Mesenchymal stem cell (in vitro differentiated cells and primary cell): ENCODE measurements around the gene ABCB1. TPM values are rescaled to one million over a fixed set of nuclear protein-coding genes. Genes with fewer than 3 reads are reported as not detected.

Experiments used
- DNase-seq: peaks from one replicate; pipeline ENCODE4 v3.0.0-alpha.2; 2013
- H2AFZ ChIP-seq: one replicate; pipeline ENCODE4 v1.6.1; 2013; ENCODE audit warnings: low read depth, mild to moderate bottlenecking, control low read depth, inconsistent platforms, low read length, moderate library complexity
- H2AK5ac ChIP-seq: 2 replicates; pipeline ENCODE4 v1.6.1; 2013; ENCODE audit warnings: low read length, moderate library complexity, mild to moderate bottlenecking, inconsistent platforms; ENCODE audit not compliant: severe bottlenecking
- H2BK120ac ChIP-seq: one replicate; pipeline ENCODE4 v1.6.1; 2013; ENCODE audit warnings: low read depth, mild to moderate bottlenecking, inconsistent platforms, low read length, moderate library complexity
- H2BK12ac ChIP-seq, 2 experiments: one replicate each; pipeline ENCODE4 v1.6.1; 2013; ENCODE audit warnings: inconsistent platforms in 2 of 2, low read length in 2 of 2, mild to moderate bottlenecking in 2 of 2, moderate library complexity in 2 of 2, control low read depth in 1 of 2
- H2BK15ac ChIP-seq: one replicate; pipeline ENCODE4 v1.6.1; 2013; ENCODE audit warnings: mild to moderate bottlenecking, low read depth, inconsistent platforms; ENCODE audit not compliant: poor library complexity, severe bottlenecking
- H2BK5ac ChIP-seq: 2 replicates; pipeline ENCODE4 v1.6.1; 2013; ENCODE audit warnings: low read depth, mild to moderate bottlenecking, low read length, control low read depth, inconsistent platforms; ENCODE audit not compliant: poor library complexity, severe bottlenecking
- H3K14ac ChIP-seq, 2 experiments: one replicate each; pipeline ENCODE4 v1.6.1; 2013; ENCODE audit warnings: inconsistent platforms in 2 of 2, low read length in 2 of 2, control low read depth in 1 of 2, mild to moderate bottlenecking in 1 of 2, moderate library complexity in 1 of 2
- H3K18ac ChIP-seq, 2 experiments: one replicate each; pipeline ENCODE4 v1.6.1; 2013; ENCODE audit warnings: inconsistent platforms in 2 of 2, low read length in 2 of 2, control low read depth in 1 of 2, low read depth in 1 of 2, mild to moderate bottlenecking in 1 of 2
- H3K23ac ChIP-seq, 2 experiments: one replicate each; pipeline ENCODE4 v1.6.1; 2013; ENCODE audit warnings: inconsistent platforms in 2 of 2, low read length in 2 of 2, mild to moderate bottlenecking in 2 of 2, moderate library complexity in 2 of 2, control low read depth in 1 of 2
- H3K27ac ChIP-seq: 2 replicates; pipeline ENCODE4 v1.5.1; 2013; ENCODE audit warnings: mild to moderate bottlenecking, moderate library complexity, low read length, control low read depth, inconsistent platforms; ENCODE audit not compliant: poor library complexity, severe bottlenecking
- H3K27me3 ChIP-seq, 2 experiments: 2 replicates each; pipeline versions ENCODE4 v1.6.1 to v1.7.0; 2013; ENCODE audit warnings: low read length in 2 of 2, mild to moderate bottlenecking in 2 of 2, moderate library complexity in 2 of 2, control low read depth in 1 of 2, inconsistent platforms in 1 of 2; ENCODE audit not compliant: control insufficient read depth in 1 of 2, insufficient read depth in 1 of 2
- H3K36me3 ChIP-seq, 2 experiments: 2 replicates each; pipeline versions ENCODE4 v1.6.1 to v1.7.0; 2013; ENCODE audit warnings: low read length in 2 of 2, control low read depth in 1 of 2, inconsistent platforms in 1 of 2, low read depth in 1 of 2, mild to moderate bottlenecking in 1 of 2; ENCODE audit not compliant: insufficient read depth in 2 of 2, control insufficient read depth in 1 of 2
- H3K4ac ChIP-seq, 2 experiments: one replicate each; pipeline ENCODE4 v1.6.1; 2013; ENCODE audit warnings: inconsistent platforms in 2 of 2, low read length in 2 of 2, mild to moderate bottlenecking in 2 of 2, moderate library complexity in 2 of 2, control low read depth in 1 of 2, low read depth in 1 of 2
- H3K4me1 ChIP-seq: 2 replicates; pipeline ENCODE4 v1.6.1; 2013; ENCODE audit warnings: low read depth, low read length, control low read depth; ENCODE audit not compliant: control insufficient read depth, insufficient read depth
- H3K4me2 ChIP-seq: 2 replicates; pipeline ENCODE4 v1.6.1; 2013; ENCODE audit warnings: low read length, mild to moderate bottlenecking, inconsistent platforms; ENCODE audit not compliant: poor library complexity, severe bottlenecking
- H3K4me3 ChIP-seq, 2 experiments: 2 replicates each; pipeline versions ENCODE4 v1.5.1 to v1.7.0; 2013; ENCODE audit warnings: low read length in 2 of 2, mild to moderate bottlenecking in 2 of 2, control low read depth in 1 of 2, low read depth in 1 of 2; ENCODE audit not compliant: insufficient read depth in 1 of 2
- H3K79me1 ChIP-seq: replicated peaks from 2 replicates; pipeline ENCODE4 v1.6.1; 2013; ENCODE audit warnings: mild to moderate bottlenecking, control low read depth, low read length, inconsistent platforms; ENCODE audit not compliant: poor library complexity, severe bottlenecking
- H3K9ac ChIP-seq: 2 replicates; pipeline ENCODE4 v1.7.0; 2013; ENCODE audit warnings: mild to moderate bottlenecking, low read length, moderate library complexity
- H3K9me3 ChIP-seq: 2 replicates; pipeline ENCODE4 v1.7.0; 2013; ENCODE audit warnings: mild to moderate bottlenecking, low read length; ENCODE audit not compliant: control insufficient read depth
- H4K8ac ChIP-seq: one replicate; pipeline ENCODE4 v1.6.1; 2013; ENCODE audit warnings: inconsistent platforms, mild to moderate bottlenecking, low read length, moderate library complexity
- H4K91ac ChIP-seq: one replicate; pipeline ENCODE4 v1.6.1; 2013; ENCODE audit warnings: mild to moderate bottlenecking, low read length, inconsistent platforms
- WGBS: methylation state at CpG from one replicate; pipeline ENCODE4 v1.1.7; 2013; ENCODE audit warnings: mixed read lengths; 5-methylcytosine and 5-hydroxymethylcytosine counted together
- polyA plus RNA-seq, 2 experiments: library from polyadenylated mRNA; stranded (reverse); fragments of 200-250 nt; gene quantifications; one replicate each; pipeline ENCODE4 v1.2.3, GENCODE V29; 2013

ABCB1 gene
- polyA plus RNA-seq (2013, experiment 1 of 2), result 4.6 TPM
- 4.4 TPM for polyA plus RNA-seq (2013, experiment 2 of 2)

DNA sequence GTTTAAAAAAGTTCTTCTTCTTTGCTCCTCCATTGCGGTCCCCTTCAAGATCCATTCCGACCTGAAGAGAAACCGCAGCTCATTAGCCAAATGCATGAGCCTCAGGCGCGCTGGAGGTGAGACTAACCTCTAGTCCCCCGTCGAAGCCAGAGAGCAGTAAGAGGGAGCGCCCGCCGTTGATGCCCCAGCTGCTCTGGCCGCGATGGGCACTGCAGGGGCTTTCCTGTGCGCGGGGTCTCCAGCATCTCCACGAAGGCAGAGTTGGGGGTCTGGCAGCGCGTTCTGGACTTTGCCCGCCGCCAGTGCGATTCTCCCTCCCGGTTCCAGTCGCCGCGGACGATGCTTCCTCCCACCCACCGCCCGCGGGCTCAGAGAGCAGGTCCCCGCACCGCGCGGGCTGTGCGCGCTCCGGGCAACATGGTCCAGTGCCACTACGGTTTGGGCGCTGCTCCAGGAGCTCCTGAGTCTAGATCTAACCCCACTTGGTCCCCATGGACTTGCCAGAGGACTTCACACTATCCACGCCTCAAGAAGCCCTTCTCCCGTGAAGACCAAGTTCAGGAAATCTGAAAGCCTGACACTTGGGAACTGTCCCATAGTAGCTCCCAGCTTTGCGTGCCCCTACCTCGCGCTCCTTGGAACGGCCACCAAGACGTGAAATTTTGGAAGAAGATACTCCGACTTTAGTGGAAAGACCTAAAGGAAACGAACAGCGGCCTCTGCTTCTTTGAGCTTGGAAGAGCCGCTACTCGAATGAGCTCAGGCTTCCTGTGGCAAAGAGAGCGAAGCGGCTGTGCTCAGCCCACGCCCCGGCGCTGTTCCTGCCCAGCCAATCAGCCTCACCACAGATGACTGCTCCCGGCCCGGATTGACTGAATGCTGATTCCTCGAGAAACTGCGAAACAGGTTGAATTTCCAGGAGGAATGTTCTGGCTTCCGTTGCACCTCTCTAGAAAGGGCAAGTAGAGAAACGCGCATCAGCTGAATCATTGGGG, at the start of gene ABCB1:
Gene ABCB1, minus strand, starts transcription at position 755 of the 995 bp plus-strand sequence. Its CDS starts 700 bp downstream, at position 55.
- Histone ChIP-seq H3K4ac (no peak within 1 kb of the TSS), H3K18ac (no peak within 1 kb of the TSS), H3K14ac (no peak within 1 kb of the TSS), H3K4me3 (peak within 1 kb of the TSS; percentile 60 to 86), H2BK5ac (no peak within 1 kb of the TSS), H2BK120ac (no peak within 1 kb of the TSS), H3K36me3 (no peaks in the 10 kb centered on the region), H2AFZ (peak within 1 kb of the TSS; percentile 44), H2BK12ac (no peak within 1 kb of the TSS), H3K4me1 (peaks cover 4% of the 10 kb centered on the region), H3K9me3 (no peaks in the 10 kb centered on the region), H3K9ac (peak within 1 kb of the TSS; percentile 73), H3K79me1 (no peaks in the 10 kb centered on the region), H3K23ac (no peak within 1 kb of the TSS), H3K27ac (no peak within 1 kb of the TSS), H3K27me3 (peaks cover 0 to 40% of the 10 kb centered on the region in 2 experiments), H2BK15ac (no peak within 1 kb of the TSS), H3K4me2 (peak within 1 kb of the TSS; percentile 84), H4K91ac (peak within 1 kb of the TSS; percentile 34), H2AK5ac (no peak within 1 kb of the TSS), H4K8ac (no peak within 1 kb of the TSS)
- DNase-seq, result peak; percentile 56
- WGBS, result 4% methylated on average over 57 of the region's 61 CpGs

DNA sequence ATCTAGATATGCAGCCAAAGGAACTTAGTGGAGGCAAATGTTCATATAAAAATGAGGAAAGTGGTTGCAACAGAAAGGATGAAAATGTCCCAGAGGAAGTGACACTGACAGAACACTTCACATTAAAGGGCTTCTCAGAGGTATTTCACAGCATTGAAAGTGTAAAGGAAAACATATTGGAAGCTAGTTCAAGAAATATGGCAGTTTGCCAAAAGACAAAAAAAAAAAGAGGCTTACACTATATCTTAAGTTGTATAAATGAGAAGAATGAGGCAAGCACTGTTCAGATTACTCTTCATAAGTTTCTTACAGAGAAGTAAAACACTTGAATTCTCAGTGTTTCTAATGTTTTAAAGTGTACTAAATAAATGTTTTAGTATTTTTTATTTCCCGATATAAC, 47.6 kb upstream of the ABCB1 start:
- Histone ChIP-seq H2BK5ac (no peak overlapping the region), H2AK5ac (no peak overlapping the region), H3K4me2 (no peak overlapping the region), H3K4me3 (no peak overlapping the region), H3K36me3 (no peaks in the 10 kb centered on the region), H2BK15ac (no peak overlapping the region), H3K4me1 (no peaks in the 10 kb centered on the region), H2BK120ac (no peak overlapping the region), H4K8ac (no peak overlapping the region), H3K4ac (no peak overlapping the region), H3K23ac (no peak overlapping the region), H3K79me1 (no peaks in the 10 kb centered on the region), H3K9ac (no peak overlapping the region), H3K27ac (no peak overlapping the region), H3K18ac (no peak overlapping the region), H2BK12ac (no peak overlapping the region), H3K14ac (no peak overlapping the region), H2AFZ (no peak overlapping the region), H3K27me3 (no peaks in the 10 kb centered on the region), H3K9me3 (no peaks in the 10 kb centered on the region), H4K91ac (no peak overlapping the region)
- no peak for DNase-seq
- no CpG with 5 or more reads among the region's 1 CpG for WGBS

DNA sequence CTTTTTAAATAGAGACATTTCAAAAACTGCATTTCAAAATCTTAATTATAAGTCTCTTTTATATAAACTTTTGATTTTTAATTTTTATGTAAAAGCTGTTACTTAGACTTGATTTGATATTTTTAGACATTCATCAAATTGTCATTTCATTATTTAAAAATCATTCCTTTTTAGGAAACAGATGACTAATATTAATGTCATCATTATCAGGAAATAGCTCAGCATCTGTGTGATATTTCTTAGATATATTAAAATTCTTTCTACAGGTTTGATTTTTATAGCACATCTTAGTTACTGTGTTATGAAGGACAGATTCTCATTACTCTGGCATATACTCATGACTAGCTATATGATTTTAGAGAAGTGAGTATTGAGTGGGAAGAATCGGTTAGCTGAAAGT, 44.8 kb upstream of the ABCB1 start:
- H4K8ac ChIP-seq, result no peak overlapping the region
- WGBS, result 83% methylated on average over 1 of the region's 1 CpG
- H3K4me1 ChIP-seq, result no peaks in the 10 kb centered on the region
- no peaks in the 10 kb centered on the region for H3K79me1 ChIP-seq
- no peaks in the 10 kb centered on the region for H3K27me3 ChIP-seq
- no peak overlapping the region for H2AK5ac ChIP-seq
- no peak overlapping the region for H4K91ac ChIP-seq
- no peak overlapping the region for H2AFZ ChIP-seq
- H3K18ac ChIP-seq, result no peak overlapping the region
- no peaks in the 10 kb centered on the region for H3K36me3 ChIP-seq
- no peak overlapping the region for H2BK12ac ChIP-seq
- H3K9ac ChIP-seq, result no peak overlapping the region
- no peak overlapping the region for H3K14ac ChIP-seq
- DNase-seq, result no peak
- H2BK5ac ChIP-seq, result no peak overlapping the region
- H3K9me3 ChIP-seq, result no peaks in the 10 kb centered on the region
- no peak overlapping the region for H2BK15ac ChIP-seq
- no peak overlapping the region for H3K23ac ChIP-seq
- H3K4ac ChIP-seq, result no peak overlapping the region
- no peak overlapping the region for H3K4me2 ChIP-seq
- no peak overlapping the region for H2BK120ac ChIP-seq
- no peak overlapping the region for H3K4me3 ChIP-seq
- H3K27ac ChIP-seq, result no peak overlapping the region

DNA sequence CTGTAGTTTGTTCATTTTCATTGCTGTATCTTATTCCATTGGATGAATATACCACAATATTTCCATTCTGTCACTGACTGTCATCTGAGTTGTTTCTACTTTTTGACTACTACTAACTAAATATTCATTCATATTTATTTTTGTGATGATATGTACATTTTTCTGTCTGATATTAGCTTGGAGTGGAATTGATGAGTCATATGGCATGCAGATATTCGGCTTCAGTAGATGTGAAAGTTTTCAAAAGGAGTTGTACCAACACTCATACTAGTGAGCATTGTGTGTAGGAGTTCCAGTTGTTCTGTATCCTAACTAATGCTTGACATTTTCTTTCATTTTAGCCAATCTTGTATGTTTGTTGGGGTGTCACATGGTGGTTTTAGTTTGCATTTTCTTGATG, 35.2 kb upstream of the ABCB1 start:
- H2BK15ac ChIP-seq, result no peak overlapping the region
- no peak overlapping the region for H4K91ac ChIP-seq
- H3K9me3 ChIP-seq, result no peaks in the 10 kb centered on the region
- H3K4ac ChIP-seq, result no peak overlapping the region
- H3K23ac ChIP-seq, result no peak overlapping the region
- DNase-seq, result no peak
- no peak overlapping the region for H3K4me2 ChIP-seq
- H3K36me3 ChIP-seq, result no peaks in the 10 kb centered on the region
- H2AK5ac ChIP-seq, result no peak overlapping the region
- WGBS, result 95% methylated on average over 1 of the region's 1 CpG
- no peak overlapping the region for H2AFZ ChIP-seq
- no peak overlapping the region for H3K18ac ChIP-seq
- no peak overlapping the region for H3K9ac ChIP-seq
- H2BK120ac ChIP-seq, result no peak overlapping the region
- no peak overlapping the region for H3K14ac ChIP-seq
- no peak overlapping the region for H2BK5ac ChIP-seq
- no peak overlapping the region for H4K8ac ChIP-seq
- H3K4me1 ChIP-seq, result no peaks in the 10 kb centered on the region
- H2BK12ac ChIP-seq, result no peak overlapping the region
- no peaks in the 10 kb centered on the region for H3K27me3 ChIP-seq
- H3K79me1 ChIP-seq, result no peaks in the 10 kb centered on the region
- no peak overlapping the region for H3K27ac ChIP-seq
- H3K4me3 ChIP-seq, result no peak overlapping the region
